Loucy (cell line): ENCODE results near the gene CRADD.

Source experiments
- CTCF ChIP-seq: fragments of 200-600 bp; sonication (generic); conservative IDR thresholded peaks from 2 replicates; pipeline ENCODE4 v1.5.1; 2014; ENCODE audit warnings: mild to moderate bottlenecking, antibody characterized with exemption, low read length
- EZH2phosphoT487 ChIP-seq: fragments of 200-600 bp; IDR thresholded peaks from 2 replicates; pipeline ENCODE4 v1.6.1; 2018; ENCODE audit warnings: antibody characterized with exemption, mild to moderate bottlenecking, moderate library complexity, borderline replicate concordance

- TF ChIP-seq CTCF, result no peak
- TF ChIP-seq EZH2phosphoT487, result no peak
These were observed 25.6 kb downstream of the CRADD start for GRCh38 chr12:93702707-93703315.
